DND-41 (cell line): ENCODE measurements around the gene GRID2.

ENCODE experiments used
- ATAC-seq: fragments of 200-7000 bp; cut with Tn5 transposase; 3 replicates; pipeline ENCODE4 v1.9.1; 2021; ENCODE audit warnings: low read depth; ENCODE audit not compliant: insufficient read depth
- DNase-seq: peaks from one replicate; pipeline ENCODE4 v3.0.0-alpha.2; 2020
- H2AFZ ChIP-seq: 2 replicates; pipeline ENCODE4 v1.6.0; 2012; ENCODE audit warnings: low read depth, low read length
- H3K27ac ChIP-seq: 2 replicates; pipeline ENCODE4 v1.5.1; 2012; ENCODE audit warnings: low read length, inconsistent platforms
- H3K27me3 ChIP-seq: fragments of 200-600 bp; sonication (generic); 2 replicates; pipeline ENCODE4 v1.6.0; 2012; ENCODE audit warnings: low read length, mild to moderate bottlenecking, inconsistent platforms; ENCODE audit not compliant: insufficient read depth, poor library complexity
- H3K36me3 ChIP-seq: 2 replicates; pipeline ENCODE4 v1.5.1; 2012; ENCODE audit warnings: low read length, inconsistent platforms; ENCODE audit not compliant: insufficient read depth
- H3K4me1 ChIP-seq: 2 replicates; pipeline ENCODE4 v1.5.1; 2012; ENCODE audit warnings: mild to moderate bottlenecking, low read length; ENCODE audit not compliant: insufficient read depth
- H3K4me2 ChIP-seq: 2 replicates; pipeline ENCODE4 v1.6.0; 2012; ENCODE audit warnings: mild to moderate bottlenecking, moderate library complexity, low read length, inconsistent platforms; ENCODE audit not compliant: insufficient read depth
- H3K4me3 ChIP-seq, 2 experiments: fragments of 200-600 bp in 1 of 2; shearing (Covaris generic) in 1 of 2; 2 replicates each; pipeline ENCODE4 v1.5.1; 2012 to 2016; ENCODE audit warnings: inconsistent platforms in 2 of 2, low read length in 2 of 2, mild to moderate bottlenecking in 2 of 2, low read depth in 1 of 2, moderate library complexity in 1 of 2
- H3K79me2 ChIP-seq: 2 replicates; pipeline ENCODE4 v1.6.0; 2012; ENCODE audit warnings: low read length, inconsistent platforms; ENCODE audit not compliant: insufficient read depth
- H3K9ac ChIP-seq: 2 replicates; pipeline ENCODE4 v1.6.0; 2012; ENCODE audit warnings: low read depth, mild to moderate bottlenecking, inconsistent platforms, low read length, moderate library complexity
- H3K9me3 ChIP-seq: 2 replicates; pipeline ENCODE4 v1.5.1; 2012; ENCODE audit warnings: low read length, moderate library complexity, mild to moderate bottlenecking, inconsistent platforms; ENCODE audit not compliant: insufficient read depth, severe bottlenecking
- H4K20me1 ChIP-seq: 2 replicates; pipeline ENCODE4 v1.6.0; 2012; ENCODE audit warnings: low read length; ENCODE audit not compliant: insufficient read depth
- EZH2 ChIP-seq: IDR thresholded peaks from 3 replicates; pipeline ENCODE4 v1.6.1; 2012; ENCODE audit warnings: borderline replicate concordance, low read depth, mild to moderate bottlenecking, moderate library complexity, low read length, inconsistent platforms; ENCODE audit not compliant: severe bottlenecking
- TF ChIP-seq, protein P1 (sequence below): IDR thresholded peaks from 2 replicates; pipeline ENCODE4 v1.5.1; 2012; ENCODE audit warnings: borderline replicate concordance, low read length, moderate library complexity, mild to moderate bottlenecking; ENCODE audit not compliant: poor library complexity, severe bottlenecking; ENCODE audit errors: extremely low read depth

Gene GRID2

DNA sequence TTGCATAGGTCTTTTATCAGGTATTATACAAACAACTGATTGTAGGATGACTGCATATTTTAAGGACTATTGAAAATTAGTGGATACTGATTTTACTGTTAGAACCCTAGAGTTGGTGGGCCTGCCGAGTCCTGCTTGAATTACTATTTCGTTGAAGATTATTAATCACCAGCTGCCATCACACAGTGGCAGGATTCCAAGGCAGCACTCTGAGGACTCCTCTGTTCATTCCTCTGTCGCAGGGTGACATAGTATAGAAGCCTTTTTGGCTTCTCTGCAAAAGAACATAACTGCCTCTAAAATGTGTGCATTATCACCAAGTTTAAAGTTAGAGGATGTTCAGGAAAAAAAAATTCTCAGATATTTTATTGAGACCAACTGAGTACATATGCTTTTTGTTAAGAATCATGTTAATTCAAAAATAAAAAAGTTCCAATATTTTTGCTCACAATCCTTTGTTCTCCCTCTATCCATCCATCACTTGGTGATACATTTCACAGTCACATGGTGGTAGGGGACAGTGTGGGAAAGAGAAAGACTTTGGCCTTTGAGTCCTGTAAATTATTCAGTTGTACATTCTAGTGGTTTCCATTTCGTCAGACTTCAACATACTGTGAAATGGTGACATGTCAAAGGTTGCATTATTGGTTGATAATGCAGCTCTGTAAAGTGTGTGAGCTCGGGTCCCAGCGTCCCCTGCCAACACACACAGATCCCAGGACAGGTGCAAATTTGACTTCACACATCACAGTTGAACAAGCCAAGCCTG lies 332.5 kb downstream of the GRID2 start:
- Histone ChIP-seq H3K27me3 (no peaks in the 10 kb centered on the region), H3K27ac (no peak overlapping the region), H3K9ac (no peak overlapping the region), H4K20me1 (no peaks in the 10 kb centered on the region), H3K4me3 (no peak overlapping the region), H3K9me3 (no peaks in the 10 kb centered on the region), H3K79me2 (no peaks in the 10 kb centered on the region), H3K4me1 (no peaks in the 10 kb centered on the region), H3K4me2 (no peak overlapping the region), H3K36me3 (no peaks in the 10 kb centered on the region), H2AFZ (no peak overlapping the region)
- DNase-seq (no peak), ATAC-seq (no peak)
- TF ChIP-seq, protein P1, sequence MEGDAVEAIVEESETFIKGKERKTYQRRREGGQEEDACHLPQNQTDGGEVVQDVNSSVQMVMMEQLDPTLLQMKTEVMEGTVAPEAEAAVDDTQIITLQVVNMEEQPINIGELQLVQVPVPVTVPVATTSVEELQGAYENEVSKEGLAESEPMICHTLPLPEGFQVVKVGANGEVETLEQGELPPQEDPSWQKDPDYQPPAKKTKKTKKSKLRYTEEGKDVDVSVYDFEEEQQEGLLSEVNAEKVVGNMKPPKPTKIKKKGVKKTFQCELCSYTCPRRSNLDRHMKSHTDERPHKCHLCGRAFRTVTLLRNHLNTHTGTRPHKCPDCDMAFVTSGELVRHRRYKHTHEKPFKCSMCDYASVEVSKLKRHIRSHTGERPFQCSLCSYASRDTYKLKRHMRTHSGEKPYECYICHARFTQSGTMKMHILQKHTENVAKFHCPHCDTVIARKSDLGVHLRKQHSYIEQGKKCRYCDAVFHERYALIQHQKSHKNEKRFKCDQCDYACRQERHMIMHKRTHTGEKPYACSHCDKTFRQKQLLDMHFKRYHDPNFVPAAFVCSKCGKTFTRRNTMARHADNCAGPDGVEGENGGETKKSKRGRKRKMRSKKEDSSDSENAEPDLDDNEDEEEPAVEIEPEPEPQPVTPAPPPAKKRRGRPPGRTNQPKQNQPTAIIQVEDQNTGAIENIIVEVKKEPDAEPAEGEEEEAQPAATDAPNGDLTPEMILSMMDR = no peak
- TF ChIP-seq EZH2 = no peak

DNA sequence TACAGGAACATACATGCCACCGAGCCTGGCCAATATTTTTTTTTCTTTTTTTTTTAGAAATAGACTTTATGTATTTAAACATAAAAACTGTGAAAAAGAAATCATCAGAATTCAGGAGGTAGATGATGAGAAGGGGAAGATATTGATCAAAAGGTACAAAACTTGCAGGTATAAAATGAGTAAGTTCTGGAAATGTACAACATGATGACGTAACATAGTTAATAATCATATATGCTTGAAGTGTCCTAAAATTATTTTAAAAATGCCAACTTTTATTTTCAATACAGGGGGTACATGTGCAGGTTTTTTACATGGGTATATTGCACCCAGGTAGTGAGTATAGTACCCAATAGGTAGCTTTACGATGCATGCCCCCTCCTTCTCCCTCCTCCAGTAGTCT lies 337.6 kb downstream of the GRID2 start:
- Histone ChIP-seq H3K36me3 (no peaks in the 10 kb centered on the region), H3K27me3 (no peaks in the 10 kb centered on the region), H3K79me2 (no peaks in the 10 kb centered on the region), H3K4me2 (no peak overlapping the region), H3K27ac (no peak overlapping the region), H3K4me1 (no peaks in the 10 kb centered on the region), H4K20me1 (no peaks in the 10 kb centered on the region), H3K4me3 (no peak overlapping the region), H3K9ac (no peak overlapping the region), H3K9me3 (no peaks in the 10 kb centered on the region), H2AFZ (no peak overlapping the region)
- no peak for ATAC-seq
- TF ChIP-seq, protein P1 = no peak
- TF ChIP-seq EZH2 = no peak
- no peak for DNase-seq

DNA sequence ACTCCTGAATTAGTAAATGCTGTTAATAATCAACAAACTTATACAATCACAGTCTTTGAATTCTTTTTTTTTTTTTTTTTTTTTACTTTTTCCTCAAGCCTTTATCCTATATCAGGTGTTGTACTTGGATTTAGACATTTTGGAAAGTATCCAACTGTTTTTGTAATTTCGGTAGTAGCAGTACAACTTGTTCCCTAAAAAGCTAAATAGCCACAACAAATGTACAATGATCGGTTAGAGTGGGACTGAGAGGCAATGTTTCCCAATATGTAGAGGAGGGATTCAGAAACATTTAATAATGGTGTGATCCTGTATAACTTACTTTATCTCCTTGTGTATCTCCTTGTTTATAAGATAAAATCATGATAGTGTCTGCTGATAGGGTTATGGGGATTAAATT lies 343.1 kb downstream of the GRID2 start:
- no peaks in the 10 kb centered on the region for H3K4me1 ChIP-seq
- H3K79me2 ChIP-seq = no peaks in the 10 kb centered on the region
- H3K27ac ChIP-seq = no peak overlapping the region
- no peak for ATAC-seq
- H3K9ac ChIP-seq = no peak overlapping the region
- no peaks in the 10 kb centered on the region for H3K36me3 ChIP-seq
- no peak for TF ChIP-seq EZH2
- TF ChIP-seq, protein P1 = no peak
- DNase-seq = no peak
- H4K20me1 ChIP-seq = no peaks in the 10 kb centered on the region
- no peaks in the 10 kb centered on the region for H3K9me3 ChIP-seq
- H2AFZ ChIP-seq = no peak overlapping the region
- no peak overlapping the region for H3K4me3 ChIP-seq
- H3K4me2 ChIP-seq = no peak overlapping the region
- no peaks in the 10 kb centered on the region for H3K27me3 ChIP-seq

DNA sequence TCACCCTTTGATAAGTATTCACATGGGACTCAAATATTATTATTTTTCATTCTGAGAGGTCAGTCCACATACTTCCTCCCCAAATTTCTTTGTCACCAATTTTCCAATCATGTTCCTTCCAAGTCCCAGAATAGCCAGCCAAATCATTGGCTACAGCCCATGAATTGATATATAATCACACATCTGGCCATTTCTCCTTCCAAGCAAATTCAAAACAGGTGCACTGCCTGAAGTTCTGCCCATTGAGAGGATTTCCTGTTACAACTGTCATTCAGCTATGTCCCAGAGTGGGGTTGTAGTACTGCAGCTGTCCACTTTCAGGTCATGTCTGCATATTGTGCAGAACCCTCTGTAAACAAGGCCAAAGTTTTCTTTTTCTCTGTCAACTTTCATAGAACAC lies 347.8 kb downstream of the GRID2 start:
- no peaks in the 10 kb centered on the region for H3K9me3 ChIP-seq
- H3K4me3 ChIP-seq = no peak overlapping the region
- no peaks in the 10 kb centered on the region for H4K20me1 ChIP-seq
- no peak overlapping the region for H3K27ac ChIP-seq
- TF ChIP-seq EZH2 = no peak
- TF ChIP-seq, protein P1 = no peak
- H3K36me3 ChIP-seq = no peaks in the 10 kb centered on the region
- H3K4me2 ChIP-seq = no peak overlapping the region
- no peak overlapping the region for H3K9ac ChIP-seq
- H2AFZ ChIP-seq = no peak overlapping the region
- no peaks in the 10 kb centered on the region for H3K27me3 ChIP-seq
- H3K4me1 ChIP-seq = no peaks in the 10 kb centered on the region
- ATAC-seq (no peak; the same call in 2 of the 3 replicates), DNase-seq (no peak)
- no peaks in the 10 kb centered on the region for H3K79me2 ChIP-seq
